ENCODE measurements around the gene PLCB1. TPM values are rescaled to one million over a fixed set of nuclear protein-coding genes. Genes with fewer than 3 reads are reported as not detected.

The PLCB1 gene
- total RNA-seq, 1 experiment from 2014 or later: 6.0 TPM

GRCh38 chr20:8225658-8226057, 93.6 kb downstream of the PLCB1 start:
- Mint-ChIP-seq H3K4me3 (ENCODE audit: low read depth, unreplicated experiment) (no peak overlapping the region), H3K27me3 (ENCODE audit: unreplicated experiment) (peaks cover 4% of the 10 kb centered on the region), H3K27ac (ENCODE audit: unreplicated experiment) (no peak overlapping the region), H3K4me1 (ENCODE audit: low read depth, unreplicated experiment) (no peaks in the 10 kb centered on the region), H3K36me3 (ENCODE audit: insufficient read depth, unreplicated experiment) (no peaks in the 10 kb centered on the region), H3K9me3 (ENCODE audit: low read depth, unreplicated experiment) (no peaks in the 10 kb centered on the region)
- no peak for TF ChIP-seq CTCF (IDR thresholded peaks at IDR 0.05; ENCODE audit: unreplicated experiment)
- CTCF ChIA-PET: no interaction called here
- no TSS peak for BruUV-seq (replicated peaks)
- intact Hi-C loops (cut with micrococcal nuclease; ENCODE audit: unreplicated experiment): no loop called here
- no peak for DNase-seq

- no peaks in the 10 kb centered on the region for H3K9me3 Mint-ChIP-seq (ENCODE audit: low read depth, unreplicated experiment)
- H3K4me1 Mint-ChIP-seq (ENCODE audit: low read depth, unreplicated experiment): no peaks in the 10 kb centered on the region
- no peak overlapping the region for H3K27ac Mint-ChIP-seq (ENCODE audit: unreplicated experiment)
- BruUV-seq (replicated peaks): no TSS peak
- no peak for DNase-seq
- CTCF ChIA-PET: no interaction called here
- TF ChIP-seq CTCF (IDR thresholded peaks at IDR 0.05; ENCODE audit: unreplicated experiment): no peak
- peaks cover 8% of the 10 kb centered on the region for H3K27me3 Mint-ChIP-seq (ENCODE audit: unreplicated experiment)
- H3K36me3 Mint-ChIP-seq (ENCODE audit: insufficient read depth, unreplicated experiment): no peaks in the 10 kb centered on the region
- intact Hi-C loops (cut with micrococcal nuclease; ENCODE audit: unreplicated experiment): no loop called here
- no peak overlapping the region for H3K4me3 Mint-ChIP-seq (ENCODE audit: low read depth, unreplicated experiment)
Observed at GRCh38 chr20:8226106-8226505, 94.0 kb downstream of the PLCB1 start.

GRCh38 chr20:8227293-8227692, 95.2 kb downstream of the PLCB1 start:
- no peaks in the 10 kb centered on the region for H3K4me1 Mint-ChIP-seq (ENCODE audit: low read depth, unreplicated experiment)

GRCh38 chr20:8228315-8228714, 96.2 kb downstream of the PLCB1 start:
- Mint-ChIP-seq H3K9me3 (ENCODE audit: low read depth, unreplicated experiment) (no peaks in the 10 kb centered on the region), H3K4me3 (ENCODE audit: low read depth, unreplicated experiment) (no peak overlapping the region), H3K4me1 (ENCODE audit: low read depth, unreplicated experiment) (no peaks in the 10 kb centered on the region), H3K27ac (ENCODE audit: unreplicated experiment) (no peak overlapping the region), H3K36me3 (ENCODE audit: insufficient read depth, unreplicated experiment) (no peaks in the 10 kb centered on the region), H3K27me3 (ENCODE audit: unreplicated experiment) (peaks cover 13% of the 10 kb centered on the region)
- intact Hi-C loops (cut with micrococcal nuclease; ENCODE audit: unreplicated experiment): no loop called here
- no TSS peak for BruUV-seq (replicated peaks)
- TF ChIP-seq CTCF (IDR thresholded peaks at IDR 0.05; ENCODE audit: unreplicated experiment): no peak
- CTCF ChIA-PET: no interaction called here
- DNase-seq: no peak

More at GRCh38 chr20:8227293-8227692, 95.2 kb downstream of the PLCB1 start:
- H3K4me3 Mint-ChIP-seq (ENCODE audit: low read depth, unreplicated experiment): no peak overlapping the region
- no TSS peak for BruUV-seq (replicated peaks)
- peaks cover 13% of the 10 kb centered on the region for H3K27me3 Mint-ChIP-seq (ENCODE audit: unreplicated experiment)
- CTCF ChIA-PET: no interaction called here
- DNase-seq: no peak
- intact Hi-C loops (cut with micrococcal nuclease; ENCODE audit: unreplicated experiment): no loop called here
- TF ChIP-seq CTCF (IDR thresholded peaks at IDR 0.05; ENCODE audit: unreplicated experiment): no peak
- no peaks in the 10 kb centered on the region for H3K9me3 Mint-ChIP-seq (ENCODE audit: low read depth, unreplicated experiment)
- no peak overlapping the region for H3K27ac Mint-ChIP-seq (ENCODE audit: unreplicated experiment)
- H3K36me3 Mint-ChIP-seq (ENCODE audit: insufficient read depth, unreplicated experiment): no peaks in the 10 kb centered on the region

Data from Calu3 (cell line).